HG02759 (cell line): ENCODE results near the gene SH3PXD2A.

Experiments
- ATAC-seq: cut with Tn5 transposase; IDR thresholded peaks from one replicate; pipeline ENCODE4 v1.9.1; 2021; ENCODE audit warnings: mild to moderate bottlenecking, moderate library complexity; ENCODE audit not compliant: unreplicated experiment

SH3PXD2A gene

DNA sequence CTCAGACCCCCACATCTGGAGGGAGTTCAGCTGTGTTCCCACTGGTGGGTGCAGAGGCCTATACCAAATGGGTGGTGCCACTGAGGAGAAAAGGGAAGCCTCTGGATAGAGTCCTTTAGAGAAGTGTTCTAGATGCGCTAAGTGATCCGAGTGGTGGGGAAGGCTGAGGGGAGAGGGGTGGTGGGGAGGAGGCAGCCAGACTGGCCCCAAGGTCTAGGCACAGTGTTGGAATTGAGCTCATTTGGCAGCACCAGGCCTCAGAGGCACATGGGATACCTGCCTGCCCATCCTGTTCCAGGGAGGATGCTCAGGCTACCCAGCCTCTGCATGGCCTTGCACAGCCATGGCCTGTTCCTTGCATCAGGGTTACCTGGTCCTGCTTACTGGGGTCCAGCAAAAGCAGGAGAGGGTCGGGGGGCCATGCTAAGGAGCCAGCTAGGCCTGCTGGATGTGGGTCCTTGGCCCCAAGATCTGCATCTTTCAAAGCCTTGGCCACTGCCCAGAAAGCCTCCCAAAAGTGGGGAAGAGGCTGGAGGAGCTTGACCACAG lies 262.3 kb downstream of the SH3PXD2A start:
- peak; percentile 15 for ATAC-seq

GRCh38 chr10:103592186-103593021 lies 263.0 kb downstream of the SH3PXD2A start:
- ATAC-seq, result peak; percentile 70

DNA sequence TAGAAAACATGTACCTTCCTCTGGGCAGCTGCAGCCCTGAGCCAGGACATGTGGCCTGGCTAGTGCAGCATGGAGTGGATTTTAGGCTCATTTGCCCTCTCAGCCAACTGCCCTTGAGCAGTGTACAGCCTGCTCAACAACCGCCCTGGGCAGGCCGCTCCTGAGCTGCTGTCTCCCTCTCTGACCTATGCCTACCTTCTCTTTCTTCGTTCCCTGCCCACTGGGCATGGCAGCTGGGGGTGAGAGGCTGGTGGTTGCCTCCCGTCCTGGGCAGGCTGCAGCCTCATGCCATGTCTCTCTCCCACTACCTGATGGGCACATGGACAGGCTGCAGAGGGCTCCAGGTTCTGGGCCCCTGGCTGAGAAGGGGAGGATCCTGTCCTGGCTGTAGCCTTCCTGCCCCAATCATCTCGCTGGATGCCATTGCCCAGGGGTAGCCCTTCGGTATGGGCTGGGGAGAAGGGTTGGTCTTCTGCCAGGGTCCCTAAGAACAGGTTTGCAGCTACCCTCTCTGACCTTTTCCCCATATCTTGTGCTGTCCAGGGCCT lies 264.6 kb downstream of the SH3PXD2A start:
- no peak for ATAC-seq

- no peak for ATAC-seq
Measured at GRCh38 chr10:103590060-103590459, 265.3 kb downstream of the SH3PXD2A start.

GRCh38 chr10:103589074-103589630 lies 266.2 kb downstream of the SH3PXD2A start:
- no peak for ATAC-seq

DNA sequence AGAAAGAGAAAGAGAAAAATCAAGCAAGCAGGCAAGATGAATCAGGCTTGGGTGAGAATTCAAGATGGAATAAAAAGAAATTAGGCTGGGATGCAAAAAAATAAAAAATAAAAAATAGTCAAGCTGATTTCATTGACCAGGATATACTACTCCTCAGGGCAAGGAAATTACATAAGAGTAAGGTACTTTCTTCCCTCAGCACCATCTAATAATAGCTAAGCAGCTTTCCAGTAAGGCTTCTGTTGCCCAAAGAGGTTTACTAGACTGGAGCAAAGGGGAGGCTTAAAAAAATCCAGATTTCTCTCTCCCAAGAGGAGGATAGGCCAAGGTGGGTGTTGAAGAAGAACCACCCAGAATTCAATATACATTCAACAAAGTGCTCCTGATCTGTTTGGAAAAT lies 268.3 kb downstream of the SH3PXD2A start:
- ATAC-seq, result no peak

GRCh38 chr10:103585011-103585405 lies 270.4 kb downstream of the SH3PXD2A start:
- ATAC-seq, result no peak

GRCh38 chr10:103584216-103585010 lies 271.0 kb downstream of the SH3PXD2A start:
- ATAC-seq, result no peak

DNA sequence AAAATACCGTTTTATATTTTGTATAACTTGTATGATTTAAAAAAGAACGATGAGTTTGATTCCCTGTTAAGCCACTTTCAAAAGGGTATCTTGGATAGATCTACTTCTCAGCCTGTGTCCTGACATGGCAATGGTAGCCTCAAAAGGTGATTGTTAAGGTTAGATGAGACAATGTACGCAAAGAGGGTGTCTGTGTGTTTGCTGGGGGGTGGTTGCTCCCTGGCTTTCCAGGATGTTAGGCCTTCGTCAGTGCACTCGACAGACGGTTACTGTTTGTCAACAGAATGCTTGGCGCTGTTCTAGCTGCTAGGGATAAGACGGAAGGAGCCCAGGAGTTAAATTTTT lies 271.5 kb downstream of the SH3PXD2A start:
- no peak for ATAC-seq

DNA sequence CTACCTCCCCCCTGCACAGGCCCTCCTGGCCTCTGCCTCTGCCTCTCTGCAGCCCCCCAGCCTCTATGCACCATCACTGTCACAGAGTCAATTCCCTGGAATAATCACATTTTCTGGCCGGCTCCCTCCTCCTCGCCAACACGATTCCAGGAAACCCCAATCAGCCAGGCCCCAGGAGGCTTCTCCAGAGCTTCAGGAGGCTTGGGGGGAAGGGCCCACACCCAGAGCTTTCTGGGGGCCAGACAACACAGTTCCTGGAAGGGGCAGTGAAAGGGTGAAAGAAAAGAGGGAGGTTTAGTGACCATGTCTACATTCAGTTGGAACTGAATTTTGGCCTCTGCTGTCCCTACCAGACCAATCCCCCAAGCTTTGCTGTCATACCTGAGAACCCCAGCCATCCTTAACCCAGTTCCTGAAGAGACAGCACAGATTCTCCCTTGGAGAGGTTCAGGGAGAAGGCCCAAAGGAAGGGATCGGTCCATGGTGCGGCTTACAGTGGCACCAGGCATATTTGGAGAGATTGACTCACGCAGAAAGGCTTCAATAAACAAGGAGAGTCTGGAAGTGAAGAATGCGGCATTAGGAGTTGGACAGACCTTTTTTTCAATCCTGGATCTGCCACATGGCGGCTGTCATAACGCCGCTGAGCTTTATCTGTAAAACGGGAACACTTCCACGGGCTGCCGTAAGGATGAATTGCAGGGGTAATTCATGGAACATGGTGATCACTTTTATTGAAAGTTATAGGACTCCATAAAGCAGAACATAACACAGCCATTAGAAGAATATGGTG lies 272.8 kb downstream of the SH3PXD2A start:
- no peak for ATAC-seq

GRCh38 chr10:103581499-103581898 lies 273.9 kb downstream of the SH3PXD2A start:
- no peak for ATAC-seq

DNA sequence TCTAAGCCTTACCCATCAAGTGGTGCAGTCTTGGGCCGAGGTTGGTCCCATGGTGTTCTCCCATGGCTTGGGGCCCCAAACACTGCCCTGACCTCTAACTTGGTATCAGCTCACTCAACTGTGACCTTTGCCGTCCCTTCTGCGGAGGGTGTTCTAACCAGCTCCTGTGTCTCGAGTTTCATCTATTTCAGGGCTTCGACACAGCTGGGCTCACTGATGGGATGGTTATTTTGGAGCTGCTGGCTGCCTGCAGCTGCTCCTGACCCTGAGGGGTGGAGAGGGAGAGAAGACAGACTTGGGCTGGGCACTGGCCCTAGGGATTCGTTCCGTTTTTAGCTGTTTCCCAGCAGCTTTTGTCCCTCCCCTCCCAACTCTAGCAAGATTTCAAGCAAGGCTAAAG lies 274.9 kb downstream of the SH3PXD2A start:
- ATAC-seq, result no peak

DNA sequence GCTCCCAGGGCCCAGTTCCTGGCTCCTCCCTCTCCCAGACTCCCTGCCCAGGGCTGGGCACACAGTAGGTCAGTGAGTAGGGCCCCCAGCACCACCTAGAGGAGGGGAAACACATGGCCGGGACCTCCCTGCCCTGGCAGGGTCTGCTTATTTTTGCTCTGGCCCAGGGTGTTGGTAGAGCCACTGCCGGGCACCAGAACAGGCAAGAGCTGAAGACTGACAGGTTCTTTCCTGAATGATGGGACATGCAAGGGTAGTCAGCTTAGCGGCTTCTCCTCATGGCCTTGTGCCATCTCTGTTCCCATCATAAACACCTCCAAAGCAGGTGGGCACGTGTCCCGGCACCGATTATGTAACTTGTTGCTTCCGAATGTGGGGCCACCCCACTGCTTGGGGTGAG lies 275.4 kb downstream of the SH3PXD2A start:
- no peak for ATAC-seq

GRCh38 chr10:103578782-103579382 lies 276.5 kb downstream of the SH3PXD2A start:
- no peak for ATAC-seq

DNA sequence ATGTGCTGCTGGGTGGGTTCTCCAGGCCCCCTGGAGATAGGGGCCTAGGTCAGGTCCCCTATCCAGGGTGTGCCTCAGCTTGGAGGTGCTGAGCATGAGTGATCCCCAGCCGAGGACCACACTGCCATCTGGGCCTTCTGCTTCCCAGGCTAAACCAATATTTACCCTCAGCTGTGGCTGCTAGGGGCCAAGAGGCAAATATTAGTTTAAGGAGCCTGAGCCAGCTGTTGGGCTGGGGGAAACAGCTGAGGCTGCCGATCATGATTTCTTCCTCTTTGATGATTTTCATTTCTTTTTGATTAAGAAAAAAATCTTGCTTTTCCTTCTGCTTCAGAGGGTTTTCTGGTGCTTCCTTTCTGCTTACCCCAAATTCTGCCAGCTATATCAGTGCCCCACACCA lies 278.5 kb downstream of the SH3PXD2A start:
- ATAC-seq, result no peak

- ATAC-seq, result no peak
Measured at GRCh38 chr10:103576076-103576471, 279.3 kb downstream of the SH3PXD2A start.

DNA sequence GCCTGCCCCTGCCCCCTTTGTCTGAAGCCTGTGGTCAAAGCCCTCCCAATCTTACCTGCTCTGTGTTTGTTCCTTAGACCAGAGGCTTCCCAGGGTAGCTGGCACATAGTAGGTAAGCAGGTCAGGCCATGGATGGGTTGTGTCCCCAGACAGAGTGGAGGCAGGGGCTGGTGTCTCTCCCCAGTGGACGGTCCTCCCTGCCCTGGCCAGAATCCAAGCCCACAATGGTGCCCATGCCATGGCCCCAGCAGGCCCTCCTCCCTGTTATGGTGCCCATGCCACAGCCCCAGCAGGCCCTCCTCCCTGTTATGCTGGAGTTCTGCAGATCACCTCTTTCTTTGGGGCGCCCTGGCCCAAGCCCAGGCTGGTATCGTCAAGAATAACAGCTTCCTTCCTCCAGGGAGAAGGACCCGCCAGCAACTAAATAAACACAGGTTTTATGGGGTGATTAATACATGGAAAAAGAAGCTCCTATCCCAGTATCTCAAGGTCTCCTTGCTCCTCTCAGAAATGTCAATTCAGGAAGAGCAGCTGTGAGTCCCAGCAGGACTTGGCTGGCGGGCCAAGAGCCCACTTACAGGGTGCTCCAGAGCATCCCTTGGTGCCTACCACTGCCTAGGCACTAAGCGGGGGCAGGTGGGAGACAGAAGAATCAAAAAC lies 279.8 kb downstream of the SH3PXD2A start:
- no peak for ATAC-seq

- ATAC-seq, result no peak
Measured at GRCh38 chr10:103574097-103575061, 281.0 kb downstream of the SH3PXD2A start.

GRCh38 chr10:103573205-103573487 lies 282.2 kb downstream of the SH3PXD2A start:
- ATAC-seq, result no peak
